SK-N-SH treated with all-trans-retinoic acid at 6 μM for 48 hours (cell line): Measurements from ENCODE around the gene CNDP1.

Experiments
- ATAC-seq: fragments of 200-7000 bp; cut with Tn5 transposase; 3 replicates; pipeline ENCODE4 v1.9.1; 2020; ENCODE audit warnings: mild to moderate bottlenecking, moderate library complexity
- ARNTL ChIP-seq: fragments of 450-650 bp; formaldehyde crosslinking; IDR thresholded peaks from 2 replicates; pipeline ENCODE4 v1.5.0; 2020; ENCODE audit warnings: low read depth, mild to moderate bottlenecking, moderate library complexity, borderline replicate concordance
- BACH2 ChIP-seq: fragments of 250-450 bp; sonication (Bioruptor Pico); IDR thresholded peaks from 2 replicates; pipeline ENCODE4 v1.9.0; 2021; ENCODE audit warnings: mild to moderate bottlenecking, borderline replicate concordance
- ESRRG ChIP-seq: fragments of 250-450 bp; sonication (Bioruptor Pico); IDR thresholded peaks from 2 replicates; pipeline ENCODE4 v1.6.1; 2021; ENCODE audit warnings: mild to moderate bottlenecking
- GLIS3 ChIP-seq: fragments of 250-450 bp; sonication (Bioruptor Pico); IDR thresholded peaks from 2 replicates; pipeline ENCODE4 v1.5.0; 2020; ENCODE audit warnings: mild to moderate bottlenecking, moderate library complexity
- ISL1 ChIP-seq: fragments of 250-450 bp; sonication (Bioruptor Pico); IDR thresholded peaks from 2 replicates; pipeline ENCODE4 v2.1.2; 2022; ENCODE audit warnings: mild to moderate bottlenecking, moderate library complexity
- PPARA ChIP-seq: fragments of 250-450 bp; sonication (Bioruptor Pico); IDR thresholded peaks from 2 replicates; pipeline ENCODE4 v1.5.0; 2020; ENCODE audit warnings: mild to moderate bottlenecking, borderline replicate concordance
- SNAI2 ChIP-seq: fragments of 250-450 bp; sonication (Bioruptor Pico); IDR thresholded peaks from 2 replicates; pipeline ENCODE4 v1.5.0; 2020; ENCODE audit warnings: mild to moderate bottlenecking, moderate library complexity
- ZFP3 ChIP-seq: fragments of 250-450 bp; sonication (Bioruptor Pico); IDR thresholded peaks from 2 replicates; pipeline ENCODE4 v1.5.0; 2020; ENCODE audit warnings: mild to moderate bottlenecking, moderate library complexity
- ZFP30 ChIP-seq: fragments of 450-650 bp; formaldehyde crosslinking; IDR thresholded peaks from 2 replicates; pipeline ENCODE4 v1.5.0; 2022; ENCODE audit warnings: mild to moderate bottlenecking, moderate library complexity
- ZNF565 ChIP-seq: fragments of 450-650 bp; formaldehyde crosslinking; conservative IDR thresholded peaks from 2 replicates; pipeline ENCODE4 v1.5.0; 2020; ENCODE audit warnings: low read depth, mild to moderate bottlenecking, moderate library complexity
- ZNF70 ChIP-seq: fragments of 450-650 bp; formaldehyde crosslinking; IDR thresholded peaks from 2 replicates; pipeline ENCODE4 v1.5.0; 2020; ENCODE audit warnings: mild to moderate bottlenecking, moderate library complexity
- ZNF8 ChIP-seq: fragments of 450-650 bp; formaldehyde crosslinking; IDR thresholded peaks from 2 replicates; pipeline ENCODE4 v1.5.0; 2020; ENCODE audit warnings: mild to moderate bottlenecking, moderate library complexity
- TF ChIP-seq, protein P1 (sequence below): fragments of 250-450 bp; sonication (Bioruptor Pico); IDR thresholded peaks from 2 replicates; pipeline ENCODE4 v1.8.0; 2020; ENCODE audit warnings: mild to moderate bottlenecking, moderate library complexity, borderline replicate concordance
- TF ChIP-seq, protein P2 (sequence below): fragments of 250-450 bp; sonication (Bioruptor Pico); IDR thresholded peaks from 2 replicates; pipeline ENCODE4 v1.5.0; 2020; ENCODE audit warnings: mild to moderate bottlenecking, moderate library complexity
- TF ChIP-seq, protein P3 (sequence below): fragments of 250-450 bp; sonication (Bioruptor Pico); IDR thresholded peaks from 2 replicates; pipeline ENCODE4 v1.8.0; 2021; ENCODE audit warnings: low read depth, mild to moderate bottlenecking, moderate library complexity, borderline replicate concordance
- TF ChIP-seq, protein P4 (sequence below): fragments of 250-450 bp; sonication (Bioruptor Pico); IDR thresholded peaks from 2 replicates; pipeline ENCODE4 v1.5.1; 2021; ENCODE audit warnings: mild to moderate bottlenecking, moderate library complexity

The CNDP1 gene

DNA sequence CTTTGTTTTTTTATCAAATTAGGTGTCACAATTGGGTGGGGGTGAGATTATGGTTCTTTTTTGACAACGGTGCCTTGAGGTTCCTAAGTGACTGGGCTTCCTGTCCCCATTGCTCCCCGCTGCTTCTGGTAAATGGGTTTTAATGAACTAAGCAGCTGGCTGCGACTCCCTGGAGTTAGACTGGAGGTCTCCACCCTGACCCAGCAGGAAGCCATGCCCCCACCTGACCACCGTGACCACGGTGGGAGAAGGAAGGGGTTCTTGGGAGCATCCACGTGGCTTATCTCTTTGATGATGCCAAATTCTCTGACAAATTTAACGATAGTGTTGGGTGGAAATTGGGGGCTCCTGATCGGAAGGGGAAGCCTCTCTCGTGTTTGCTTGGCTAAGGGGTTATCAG, 25.9 kb upstream of the CNDP1 start (continued):
- TF ChIP-seq, protein P1, sequence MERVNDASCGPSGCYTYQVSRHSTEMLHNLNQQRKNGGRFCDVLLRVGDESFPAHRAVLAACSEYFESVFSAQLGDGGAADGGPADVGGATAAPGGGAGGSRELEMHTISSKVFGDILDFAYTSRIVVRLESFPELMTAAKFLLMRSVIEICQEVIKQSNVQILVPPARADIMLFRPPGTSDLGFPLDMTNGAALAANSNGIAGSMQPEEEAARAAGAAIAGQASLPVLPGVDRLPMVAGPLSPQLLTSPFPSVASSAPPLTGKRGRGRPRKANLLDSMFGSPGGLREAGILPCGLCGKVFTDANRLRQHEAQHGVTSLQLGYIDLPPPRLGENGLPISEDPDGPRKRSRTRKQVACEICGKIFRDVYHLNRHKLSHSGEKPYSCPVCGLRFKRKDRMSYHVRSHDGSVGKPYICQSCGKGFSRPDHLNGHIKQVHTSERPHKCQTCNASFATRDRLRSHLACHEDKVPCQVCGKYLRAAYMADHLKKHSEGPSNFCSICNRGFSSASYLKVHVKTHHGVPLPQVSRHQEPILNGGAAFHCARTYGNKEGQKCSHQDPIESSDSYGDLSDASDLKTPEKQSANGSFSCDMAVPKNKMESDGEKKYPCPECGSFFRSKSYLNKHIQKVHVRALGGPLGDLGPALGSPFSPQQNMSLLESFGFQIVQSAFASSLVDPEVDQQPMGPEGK (CRISPR knock-in tag): no peak
- no peak for TF ChIP-seq PPARA (CRISPR knock-in tag)

DNA sequence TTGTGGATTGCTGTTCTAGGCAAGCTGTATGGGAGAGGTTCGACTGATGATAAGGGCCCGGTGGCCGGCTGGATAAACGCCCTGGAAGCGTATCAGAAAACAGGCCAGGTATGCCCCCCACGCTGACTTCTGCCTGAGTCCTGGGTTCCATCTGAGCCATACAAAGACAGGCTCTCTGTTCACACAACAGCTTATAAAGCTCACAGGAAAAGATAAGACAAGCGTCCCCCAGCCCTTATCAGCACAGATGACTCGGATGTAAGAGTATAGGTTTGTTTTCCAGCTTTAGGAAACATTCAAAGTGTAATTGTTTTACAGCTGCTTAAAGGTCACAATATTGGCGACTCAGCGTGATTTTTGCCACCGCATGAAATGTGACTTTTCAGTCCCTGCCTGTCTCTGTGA, 25.5 kb upstream of the CNDP1 start:
- ATAC-seq: no peak
- TF ChIP-seq, protein P2, sequence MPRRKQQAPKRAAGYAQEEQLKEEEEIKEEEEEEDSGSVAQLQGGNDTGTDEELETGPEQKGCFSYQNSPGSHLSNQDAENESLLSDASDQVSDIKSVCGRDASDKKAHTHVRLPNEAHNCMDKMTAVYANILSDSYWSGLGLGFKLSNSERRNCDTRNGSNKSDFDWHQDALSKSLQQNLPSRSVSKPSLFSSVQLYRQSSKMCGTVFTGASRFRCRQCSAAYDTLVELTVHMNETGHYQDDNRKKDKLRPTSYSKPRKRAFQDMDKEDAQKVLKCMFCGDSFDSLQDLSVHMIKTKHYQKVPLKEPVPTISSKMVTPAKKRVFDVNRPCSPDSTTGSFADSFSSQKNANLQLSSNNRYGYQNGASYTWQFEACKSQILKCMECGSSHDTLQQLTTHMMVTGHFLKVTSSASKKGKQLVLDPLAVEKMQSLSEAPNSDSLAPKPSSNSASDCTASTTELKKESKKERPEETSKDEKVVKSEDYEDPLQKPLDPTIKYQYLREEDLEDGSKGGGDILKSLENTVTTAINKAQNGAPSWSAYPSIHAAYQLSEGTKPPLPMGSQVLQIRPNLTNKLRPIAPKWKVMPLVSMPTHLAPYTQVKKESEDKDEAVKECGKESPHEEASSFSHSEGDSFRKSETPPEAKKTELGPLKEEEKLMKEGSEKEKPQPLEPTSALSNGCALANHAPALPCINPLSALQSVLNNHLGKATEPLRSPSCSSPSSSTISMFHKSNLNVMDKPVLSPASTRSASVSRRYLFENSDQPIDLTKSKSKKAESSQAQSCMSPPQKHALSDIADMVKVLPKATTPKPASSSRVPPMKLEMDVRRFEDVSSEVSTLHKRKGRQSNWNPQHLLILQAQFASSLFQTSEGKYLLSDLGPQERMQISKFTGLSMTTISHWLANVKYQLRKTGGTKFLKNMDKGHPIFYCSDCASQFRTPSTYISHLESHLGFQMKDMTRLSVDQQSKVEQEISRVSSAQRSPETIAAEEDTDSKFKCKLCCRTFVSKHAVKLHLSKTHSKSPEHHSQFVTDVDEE (CRISPR knock-in tag): no peak
- TF ChIP-seq, protein P3, sequence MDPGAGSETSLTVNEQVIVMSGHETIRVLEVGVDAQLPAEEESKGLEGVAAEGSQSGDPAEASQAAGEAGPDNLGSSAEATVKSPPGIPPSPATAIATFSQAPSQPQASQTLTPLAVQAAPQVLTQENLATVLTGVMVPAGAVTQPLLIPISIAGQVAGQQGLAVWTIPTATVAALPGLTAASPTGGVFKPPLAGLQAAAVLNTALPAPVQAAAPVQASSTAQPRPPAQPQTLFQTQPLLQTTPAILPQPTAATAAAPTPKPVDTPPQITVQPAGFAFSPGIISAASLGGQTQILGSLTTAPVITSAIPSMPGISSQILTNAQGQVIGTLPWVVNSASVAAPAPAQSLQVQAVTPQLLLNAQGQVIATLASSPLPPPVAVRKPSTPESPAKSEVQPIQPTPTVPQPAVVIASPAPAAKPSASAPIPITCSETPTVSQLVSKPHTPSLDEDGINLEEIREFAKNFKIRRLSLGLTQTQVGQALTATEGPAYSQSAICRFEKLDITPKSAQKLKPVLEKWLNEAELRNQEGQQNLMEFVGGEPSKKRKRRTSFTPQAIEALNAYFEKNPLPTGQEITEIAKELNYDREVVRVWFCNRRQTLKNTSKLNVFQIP (CRISPR knock-in tag): no peak
- TF ChIP-seq ZFP30 (CRISPR knock-in tag) (no peak), SNAI2 (no peak)

DNA sequence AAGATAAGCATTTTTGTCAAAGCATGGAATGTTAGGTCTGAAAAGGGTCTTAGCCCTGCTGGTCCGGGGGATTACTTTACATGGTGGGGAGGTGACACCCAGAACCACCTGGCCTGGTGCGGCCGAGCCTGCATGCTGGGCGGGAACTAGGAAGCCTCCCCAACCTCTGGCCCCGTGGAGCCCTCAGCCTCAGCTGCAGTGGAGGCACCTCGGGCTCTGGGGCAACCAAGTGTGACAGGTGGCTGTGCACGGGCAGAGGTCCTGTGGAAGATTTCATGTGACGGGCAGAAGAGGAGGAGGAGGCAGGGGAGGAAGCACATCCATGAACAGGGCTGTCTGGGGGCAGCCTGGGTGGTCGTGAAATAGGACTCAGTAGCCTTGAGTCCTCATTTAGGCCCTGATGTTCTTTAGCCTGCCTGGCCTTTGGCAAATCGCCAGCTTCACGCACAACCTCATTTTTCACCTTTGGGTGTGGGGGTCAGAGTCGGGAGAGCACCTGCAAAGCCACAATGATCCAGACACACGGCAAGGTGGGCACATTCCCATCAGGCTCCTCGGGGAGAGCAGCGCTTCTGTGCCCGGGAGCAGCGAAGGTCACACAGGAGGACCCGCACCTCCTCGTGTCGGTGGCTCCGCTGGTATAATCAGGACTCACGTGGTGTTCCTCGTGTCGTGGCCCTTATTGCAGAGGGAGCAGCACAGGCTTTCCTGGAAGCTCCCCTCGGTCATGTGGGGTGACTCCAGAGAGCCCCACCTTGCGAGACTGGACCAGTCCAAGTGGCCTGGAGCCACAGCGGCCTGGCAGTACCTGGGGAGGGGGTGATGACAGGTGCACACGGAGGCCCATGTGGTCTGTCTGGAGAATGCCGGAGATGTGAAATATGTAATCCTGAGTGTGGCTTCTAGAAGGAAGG, 24.2 kb upstream of the CNDP1 start:
- no peak for TF ChIP-seq ZFP3 (CRISPR knock-in tag)
- no peak for TF ChIP-seq ZNF70 (CRISPR knock-in tag)
- no peak for TF ChIP-seq ISL1 (CRISPR knock-in tag)
- TF ChIP-seq ZNF8 (CRISPR knock-in tag): no peak
- TF ChIP-seq SNAI2: no peak
- TF ChIP-seq ZFP30 (CRISPR knock-in tag): no peak
- TF ChIP-seq, protein P3 (CRISPR knock-in tag): no peak
- no peak for TF ChIP-seq ESRRG (CRISPR knock-in tag)
- no peak for TF ChIP-seq ARNTL (CRISPR knock-in tag)
- TF ChIP-seq BACH2: no peak
- TF ChIP-seq, protein P4, sequence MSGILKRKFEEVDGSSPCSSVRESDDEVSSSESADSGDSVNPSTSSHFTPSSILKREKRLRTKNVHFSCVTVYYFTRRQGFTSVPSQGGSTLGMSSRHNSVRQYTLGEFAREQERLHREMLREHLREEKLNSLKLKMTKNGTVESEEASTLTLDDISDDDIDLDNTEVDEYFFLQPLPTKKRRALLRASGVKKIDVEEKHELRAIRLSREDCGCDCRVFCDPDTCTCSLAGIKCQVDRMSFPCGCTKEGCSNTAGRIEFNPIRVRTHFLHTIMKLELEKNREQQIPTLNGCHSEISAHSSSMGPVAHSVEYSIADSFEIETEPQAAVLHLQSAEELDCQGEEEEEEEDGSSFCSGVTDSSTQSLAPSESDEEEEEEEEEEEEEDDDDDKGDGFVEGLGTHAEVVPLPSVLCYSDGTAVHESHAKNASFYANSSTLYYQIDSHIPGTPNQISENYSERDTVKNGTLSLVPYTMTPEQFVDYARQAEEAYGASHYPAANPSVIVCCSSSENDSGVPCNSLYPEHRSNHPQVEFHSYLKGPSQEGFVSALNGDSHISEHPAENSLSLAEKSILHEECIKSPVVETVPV: no peak
- no peak for TF ChIP-seq ZNF565 (CRISPR knock-in tag)
- TF ChIP-seq, protein P2 (CRISPR knock-in tag): no peak
- no peak for TF ChIP-seq GLIS3
- TF ChIP-seq, all 23 proteins: peak for 0
- ATAC-seq: no peak
